ENCODE results near the gene ARL4D. TPM values are rescaled to one million over a fixed set of nuclear protein-coding genes. Genes with fewer than 3 reads are reported as not detected.
"Not testable (repeated sequence)": the region's sequence is repeated elsewhere in the genome, so short reads cannot be mapped to it uniquely, and the experiment has no call there.

The ARL4D gene
- total RNA-seq, 2 experiments from 2014 or later: 2.0 to 2.3 TPM

- ChIA-PET POLR2A (interaction anchor here (0.5 to 2.9 kb wide), 16 partner anchors 8 to 362 kb away, joined by 3 to 56 read pairs (median 5); partner anchors contain the start of genes ARL4D, DHX8, ETV4 and RPL27), CTCF (no interaction called here)
- intact Hi-C loops (cut with DNase I, micrococcal nuclease): loop anchor here (1.0 kb wide), 1 partner anchor 18 kb away; no protein-coding TSS in a partner anchor
- DNase-seq (peak; percentile 77), ATAC-seq (peak; percentile 55)
- Mint-ChIP-seq H3K27me3 (peaks cover 4% of the 10 kb centered on the region), H3K4me1 (peaks cover 31% of the 10 kb centered on the region), H3K36me3 (ENCODE audit: low read depth) (peaks cover 4% of the 10 kb centered on the region), H3K4me3 (peak overlapping the region; percentile 90), H3K27ac (peak overlapping the region; percentile 100), H3K9me3 (ENCODE audit: low read depth) (no peaks in the 10 kb centered on the region)
Measured at GRCh38 chr17:43360376-43360738, 38.4 kb upstream of the ARL4D start.

GRCh38 chr17:43360739-43361505 lies 37.9 kb upstream of the ARL4D start:
- CTCF ChIA-PET: no interaction called here
- intact Hi-C loops (cut with DNase I, micrococcal nuclease): loop anchor here (1.0 kb wide), 1 partner anchor 19 kb away; no protein-coding TSS in a partner anchor
- Mint-ChIP-seq H3K9me3 (ENCODE audit: low read depth) (no peaks in the 10 kb centered on the region), H3K27me3 (peaks cover 4% of the 10 kb centered on the region), H3K36me3 (ENCODE audit: low read depth) (peaks cover 4% of the 10 kb centered on the region), H3K4me3 (peak overlapping the region; percentile 90), H3K4me1 (peaks cover 31% of the 10 kb centered on the region), H3K27ac (peak overlapping the region; percentile 100)
- POLR2A ChIA-PET: interaction anchor here (0.5 to 2.9 kb wide), 16 partner anchors 8 to 363 kb away, joined by 3 to 56 read pairs (median 4); partner anchors contain the start of genes ARL4D, DHX8, ETV4 and RPL27
- ATAC-seq (peak; percentile 87), DNase-seq (peak; percentile 86)

- ChIA-PET POLR2A (no interaction called here), CTCF (interaction anchor here (0.6 kb wide), 1 partner anchor 54 kb away, joined by 4 read pairs; no protein-coding TSS in a partner anchor)
- Mint-ChIP-seq H3K4me3 (peak overlapping the region; percentile 13), H3K9me3 (ENCODE audit: low read depth) (no peaks in the 10 kb centered on the region), H3K36me3 (ENCODE audit: low read depth) (peaks cover 4% of the 10 kb centered on the region), H3K27me3 (peaks cover 4% of the 10 kb centered on the region), H3K4me1 (peaks cover 50% of the 10 kb centered on the region), H3K27ac (peak overlapping the region; percentile 43)
- intact Hi-C loops (cut with DNase I, micrococcal nuclease): no loop called here
- DNase-seq (no peak), ATAC-seq (no peak)
Measured at GRCh38 chr17:43363181-43363925, 35.4 kb upstream of the ARL4D start.

GRCh38 chr17:43363926-43364285 lies 34.9 kb upstream of the ARL4D start:
- Mint-ChIP-seq H3K36me3 (ENCODE audit: low read depth) (peaks cover 4% of the 10 kb centered on the region), H3K27me3 (peaks cover 4% of the 10 kb centered on the region), H3K27ac (peak overlapping the region; percentile 43), H3K9me3 (ENCODE audit: low read depth) (no peaks in the 10 kb centered on the region), H3K4me1 (peaks cover 48% of the 10 kb centered on the region), H3K4me3 (no peak overlapping the region)
- DNase-seq (no peak), ATAC-seq (no peak)
- ChIA-PET CTCF (no interaction called here), POLR2A (no interaction called here)
- intact Hi-C loops (cut with DNase I, micrococcal nuclease): no loop called here

GRCh38 chr17:43365356-43365755 lies 33.4 kb upstream of the ARL4D start:
- no peak overlapping the region for H3K4me3 Mint-ChIP-seq
- H3K4me1 Mint-ChIP-seq: peaks cover 53% of the 10 kb centered on the region
- peaks cover 4% of the 10 kb centered on the region for H3K36me3 Mint-ChIP-seq (ENCODE audit: low read depth)
- POLR2A ChIA-PET: no interaction called here
- ATAC-seq (no peak), DNase-seq (no peak)
- H3K9me3 Mint-ChIP-seq (ENCODE audit: low read depth): no peaks in the 10 kb centered on the region
- intact Hi-C loops (cut with DNase I, micrococcal nuclease): no loop called here
- CTCF ChIA-PET: interaction anchor here (2.0 kb wide), 1 partner anchor 28 kb away, joined by 6 read pairs; no protein-coding TSS in a partner anchor
- H3K27me3 Mint-ChIP-seq: peaks cover 4% of the 10 kb centered on the region
- H3K27ac Mint-ChIP-seq: no peak overlapping the region

GRCh38 chr17:43365921-43366320 lies 32.9 kb upstream of the ARL4D start:
- H3K36me3 Mint-ChIP-seq (ENCODE audit: low read depth); intact Hi-C loops (cut with DNase I, micrococcal nuclease); H3K9me3 Mint-ChIP-seq (ENCODE audit: low read depth); POLR2A ChIA-PET; H3K4me3 Mint-ChIP-seq; H3K27me3 Mint-ChIP-seq; H3K27ac Mint-ChIP-seq; ATAC-seq; DNase-seq: not testable (repeated sequence)
- CTCF ChIA-PET: interaction anchor here (0.9 to 2.0 kb wide), 2 partner anchors 28 to 118 kb away, joined by 3 to 6 read pairs; partner anchors contain the start of gene DHX8
- H3K4me1 Mint-ChIP-seq: peaks cover 52% of the 10 kb centered on the region

GRCh38 chr17:43366891-43367736 lies 31.7 kb upstream of the ARL4D start:
- H3K4me3 Mint-ChIP-seq: peak overlapping the region; percentile 85
- H3K27ac Mint-ChIP-seq: peak overlapping the region; percentile 100
- H3K4me1 Mint-ChIP-seq: peaks cover 55% of the 10 kb centered on the region
- H3K9me3 Mint-ChIP-seq (ENCODE audit: low read depth): no peaks in the 10 kb centered on the region
- no peaks in the 10 kb centered on the region for H3K27me3 Mint-ChIP-seq
- DNase-seq (peak; percentile 34), ATAC-seq (no peak)
- CTCF ChIA-PET: interaction anchor here (0.9 to 3.3 kb wide), 7 partner anchors 9 to 117 kb away, joined by 3 to 26 read pairs (median 6); partner anchors contain the start of gene DHX8
- H3K36me3 Mint-ChIP-seq (ENCODE audit: low read depth): no peaks in the 10 kb centered on the region
- POLR2A ChIA-PET: interaction anchor here (0.6 to 3.6 kb wide), 45 partner anchors 9 to 1679 kb away, joined by 3 to 148 read pairs (median 5); partner anchors contain the start of genes ARL4D, DHX8, EIF1 and ETV4
- intact Hi-C loops (cut with DNase I, micrococcal nuclease): loop anchor here in 1 of 2 experiments (1.0 kb wide), 1 partner anchor 25 kb away; no protein-coding TSS in a partner anchor

- H3K36me3 Mint-ChIP-seq (ENCODE audit: low read depth): no peaks in the 10 kb centered on the region
- CTCF ChIA-PET: interaction anchor here (1.2 to 3.3 kb wide), 6 partner anchors 9 to 116 kb away, joined by 4 to 26 read pairs (median 6); partner anchors contain the start of gene DHX8
- POLR2A ChIA-PET: interaction anchor here (0.6 to 3.6 kb wide), 49 partner anchors 7 to 1679 kb away, joined by 3 to 148 read pairs (median 5); partner anchors contain the start of genes ARL4D, DHX8, EIF1 and ETV4
- peaks cover 57% of the 10 kb centered on the region for H3K4me1 Mint-ChIP-seq
- no peaks in the 10 kb centered on the region for H3K27me3 Mint-ChIP-seq
- ATAC-seq (peak; percentile 53), DNase-seq (peak; percentile 62)
- H3K9me3 Mint-ChIP-seq (ENCODE audit: low read depth): no peaks in the 10 kb centered on the region
- intact Hi-C loops (cut with DNase I, micrococcal nuclease): loop anchor here (1.0 kb wide), 5 partner anchors 21 to 241 kb away; partner anchors contain the start of gene DHX8 (in 1 of the 2)
- H3K4me3 Mint-ChIP-seq: peak overlapping the region; percentile 85
- H3K27ac Mint-ChIP-seq: peak overlapping the region; percentile 100
Measured at GRCh38 chr17:43367737-43368242, 31.0 kb upstream of the ARL4D start.

GRCh38 chr17:43368740-43369506 lies 29.9 kb upstream of the ARL4D start:
- DNase-seq (peak; percentile 78), ATAC-seq (peak; percentile 67)
- Mint-ChIP-seq H3K9me3 (ENCODE audit: low read depth) (no peaks in the 10 kb centered on the region), H3K4me1 (peaks cover 54% of the 10 kb centered on the region), H3K4me3 (peak overlapping the region; percentile 85), H3K27me3 (no peaks in the 10 kb centered on the region), H3K36me3 (ENCODE audit: low read depth) (no peaks in the 10 kb centered on the region), H3K27ac (peak overlapping the region; percentile 100)
- intact Hi-C loops (cut with DNase I, micrococcal nuclease): loop anchor here (1.0 kb wide), 5 partner anchors 19 to 239 kb away; partner anchors contain the start of gene DHX8 (in 1 of the 2)
- ChIA-PET CTCF (interaction anchor here (0.6 to 3.3 kb wide), 9 partner anchors 10 to 115 kb away, joined by 3 to 26 read pairs (median 5); partner anchors contain the start of gene DHX8), POLR2A (interaction anchor here (0.6 to 3.6 kb wide), 20 partner anchors 8 to 572 kb away, joined by 3 to 148 read pairs (median 14); partner anchors contain the start of genes ARL4D, DHX8, ETV4 and NBR1)
